HepG2 (cell line): ENCODE data around the gene BACH2. TPM values are rescaled to one million over a fixed set of nuclear protein-coding genes. Genes with fewer than 3 reads are reported as not detected.

Experiments used
- ATAC-seq: fragments of 200-7000 bp; cut with Tn5 transposase; 3 replicates; pipeline ENCODE4 v1.9.1; 2020; ENCODE audit warnings: mild to moderate bottlenecking, moderate library complexity
- BruUV-seq: library from RNA; stranded (reverse); fragments of 400-500 nt; replicated peaks from 2 replicates; lab custom pipeline; 2021; lab: Mats Ljungman, UMichigan
- CTCF ChIA-PET: fragments of 300-600 bp; formaldehyde crosslinking; extraction: SDS; loops from one replicate; lab custom pipeline; 2021; ENCODE audit warnings: low total read pairs, inconsistent platforms, low intra/inter-chr PET ratio; lab: Yijun Ruan, JAX
- POLR2A ChIA-PET: fragments of 350-600 bp; sonication (Branson Sonifier 250); formaldehyde crosslinking; loops from one replicate; lab custom pipeline; 2020; ENCODE audit warnings: antibody characterized with exemption, inconsistent platforms; lab: Yijun Ruan, JAX
- DNase-seq: peaks from one replicate; pipeline ENCODE4 v3.0.0-alpha.2; 2015; ENCODE audit warnings: low spot score
- FAIRE-seq: peaks from 3 replicates; lab custom pipeline; 2011; peaks lifted over from hg19 to GRCh38; lab: Jason Lieb, UNC
- H2AFZ ChIP-seq: one replicate; pipeline ENCODE4 v1.6.1; 2011; ENCODE audit warnings: low read length, inconsistent platforms
- H3K27ac ChIP-seq: fragments of 300-600 bp; 3 replicates; pipeline ENCODE4 v1.8.0; 2011; ENCODE audit warnings: mixed run types, mild to moderate bottlenecking, mixed read lengths, low read length, inconsistent platforms; ENCODE audit not compliant: insufficient read depth; ENCODE audit errors: extremely low read length
- H3K27me3 ChIP-seq, 2 experiments: fragments of 200-600 bp in 1 of 2; 2 replicates in 1 of 2; 3 replicates in 1 of 2; pipeline versions ENCODE4 v1.6.0 to v1.8.0; 2011; ENCODE audit warnings: low read length in 2 of 2, mild to moderate bottlenecking in 2 of 2, moderate library complexity in 2 of 2, inconsistent platforms in 1 of 2; ENCODE audit not compliant: insufficient read depth in 2 of 2, control insufficient read depth in 1 of 2
- H3K36me3 ChIP-seq, 2 experiments: fragments of 200-600 bp in 1 of 2; replicated peaks in 1 of 2; 2 replicates in 1 of 2; 3 replicates in 1 of 2; pipeline versions ENCODE4 v1.5.1 to v1.8.0; 2011; ENCODE audit warnings: low read length in 2 of 2, inconsistent platforms in 1 of 2; ENCODE audit not compliant: insufficient read depth in 2 of 2, control insufficient read depth in 1 of 2
- H3K4me1 ChIP-seq: 2 replicates; pipeline ENCODE4 v1.5.1; 2012; ENCODE audit warnings: low read length, inconsistent platforms; ENCODE audit not compliant: insufficient read depth
- H3K4me2 ChIP-seq: 2 replicates; pipeline ENCODE4 v1.6.0; 2011; ENCODE audit warnings: low read depth, low read length, inconsistent platforms
- H3K4me3 ChIP-seq, 3 experiments: fragments of 200-600 bp in 1 of 3; sonication (generic), shearing (Covaris generic) in 1 of 3; replicated peaks in 1 of 3; 2 replicates each; pipeline ENCODE4 v1.5.1; 2011 to 2016; ENCODE audit warnings: low read length in 3 of 3, inconsistent platforms in 2 of 3, low read depth in 2 of 3, mild to moderate bottlenecking in 2 of 3, control low read depth in 1 of 3, mixed read lengths in 1 of 3; ENCODE audit not compliant: insufficient read depth in 1 of 3
- H3K79me2 ChIP-seq: one replicate; pipeline ENCODE4 v1.6.1; 2011; ENCODE audit warnings: low read length, inconsistent platforms; ENCODE audit not compliant: insufficient read depth
- H3K9ac ChIP-seq: 2 replicates; pipeline ENCODE4 v1.6.0; 2011; ENCODE audit warnings: mild to moderate bottlenecking, low read depth, low read length, inconsistent platforms; ENCODE audit not compliant: insufficient read depth
- H3K9me3 ChIP-seq: 2 replicates; pipeline ENCODE4 v1.5.1; 2012; ENCODE audit warnings: mild to moderate bottlenecking, low read length
- H4K20me1 ChIP-seq: 2 replicates; pipeline ENCODE4 v1.6.0; 2011; ENCODE audit warnings: inconsistent platforms, mild to moderate bottlenecking, low read length, moderate library complexity; ENCODE audit not compliant: insufficient read depth
- EEA1 ChIP-seq: sonication (generic); formaldehyde crosslinking; IDR thresholded peaks from 2 replicates; pipeline ENCODE4 v1.5.1; 2020; ENCODE audit warnings: mild to moderate bottlenecking, missing genetic modification reagents, borderline replicate concordance
- ELF4 ChIP-seq: sonication (generic); formaldehyde crosslinking; IDR thresholded peaks from 2 replicates; pipeline ENCODE4 v1.5.0; 2020; ENCODE audit warnings: missing genetic modification reagents, mild to moderate bottlenecking, moderate library complexity, borderline replicate concordance
- MTF2 ChIP-seq: sonication (generic); formaldehyde crosslinking; IDR thresholded peaks from 2 replicates; pipeline ENCODE4 v1.5.0; 2020; ENCODE audit warnings: missing genetic modification reagents, borderline replicate concordance
- NCOA5 ChIP-seq: sonication (generic); formaldehyde crosslinking; IDR thresholded peaks from 2 replicates; pipeline ENCODE4 v1.4.0; 2020; ENCODE audit warnings: missing genetic modification reagents
- PAX8 ChIP-seq: sonication (generic); formaldehyde crosslinking; IDR thresholded peaks from 2 replicates; pipeline ENCODE4 v1.8.0; 2022; ENCODE audit warnings: mild to moderate bottlenecking, missing genetic modification reagents, borderline replicate concordance
- PITX1 ChIP-seq: sonication (generic); formaldehyde crosslinking; IDR thresholded peaks from 2 replicates; pipeline ENCODE4 v1.5.1; 2020; ENCODE audit warnings: mild to moderate bottlenecking, missing genetic modification reagents
- PPARG ChIP-seq: conservative IDR thresholded peaks from 2 replicates; pipeline ENCODE4 v1.6.1; 2016; ENCODE audit warnings: missing biosample characterization, missing genetic modification reagents
- SRSF1 ChIP-seq: fragments of 200-400 bp; formaldehyde crosslinking; optimal IDR thresholded peaks from 2 replicates; pipeline ENCODE3; 2017; ENCODE audit warnings: mild to moderate bottlenecking, low read depth, low read length, moderate library complexity
- ZFP36L1 ChIP-seq: sonication (generic); formaldehyde crosslinking; IDR thresholded peaks from 2 replicates; pipeline ENCODE4 v1.8.0; 2022; ENCODE audit warnings: mild to moderate bottlenecking, missing genetic modification reagents, moderate library complexity
- ZMYM2 ChIP-seq: sonication (generic); formaldehyde crosslinking; IDR thresholded peaks from 2 replicates; pipeline ENCODE4 v1.8.0; 2022; ENCODE audit warnings: mild to moderate bottlenecking, missing genetic modification reagents
- ZNF251 ChIP-seq: sonication (generic); formaldehyde crosslinking; IDR thresholded peaks from 2 replicates; pipeline ENCODE4 v1.9.0; 2021; ENCODE audit warnings: mild to moderate bottlenecking, missing genetic modification reagents
- ZNF713 ChIP-seq: sonication (generic); formaldehyde crosslinking; IDR thresholded peaks from 2 replicates; pipeline ENCODE4 v1.4.0; 2020; ENCODE audit warnings: mild to moderate bottlenecking, missing genetic modification reagents
- ZNF724P ChIP-seq: sonication (generic); formaldehyde crosslinking; IDR thresholded peaks from 2 replicates; pipeline ENCODE4 v1.8.0; 2022; ENCODE audit warnings: missing genetic modification reagents, borderline replicate concordance
- WGBS: methylation state at CpG from one replicate; pipeline ENCODE4 v1.1.6; 2017; ENCODE audit warnings: low lambda C conversion rate; 5-methylcytosine and 5-hydroxymethylcytosine counted together
- in situ Hi-C: cut with HindIII; loops from 2 replicates; pipeline ENCODE4 v1.10.0; 2017; ENCODE audit warnings: low pct_unique_long_range_greater_than_20kb; ENCODE audit not compliant: extremely low pct_ligation_motif_present
- intact Hi-C: fragments of 100-400 bp; cut with micrococcal nuclease; formaldehyde crosslinking; loops from one replicate; pipeline ENCODE4 v1.10.0; 2022; ENCODE audit not compliant: unreplicated experiment
- polyA plus RNA-seq, 8 experiments: library from polyadenylated mRNA; depleted of rRNA in 3 of 8; stranded (reverse) in 7 of 8; unstranded in 1 of 8; fragments of >200 nt; fragmentation: Illumina TruSeq in 4 of 8; extraction: Trizol in 4 of 8; gene quantifications; 2 replicates each; pipeline versions ENCODE4 v1.2.1 to v1.2.3, GENCODE V29; 2011 to 2016; ENCODE audit warnings: low read depth in 4 of 8, missing spikeins in 1 of 8, mixed read lengths in 1 of 8; ENCODE audit not compliant: insufficient read depth in 1 of 8
- total RNA-seq, 5 experiments: library from RNA; depleted of rRNA; stranded (reverse); fragments of >200 nt; fragmentation: Illumina TruSeq; extraction: Trizol; gene quantifications; 2 replicates each; pipeline ENCODE4 v1.2.3, GENCODE V29; 2016; ENCODE audit warnings: low read depth in 1 of 5
- TF ChIP-seq, protein P1 (sequence below): sonication (generic); formaldehyde crosslinking; IDR thresholded peaks from 2 replicates; pipeline ENCODE4 v1.5.1; 2020; ENCODE audit warnings: missing genetic modification reagents, mild to moderate bottlenecking, borderline replicate concordance

Gene BACH2
- total and polyA plus RNA-seq, 2 of the 13 experiments (the other 11 are each of a cell fraction or from before 2014, with no cell fraction given): 0.01 TPM; not detected in 1

GRCh38 chr6:90190131-90190530 is 106.5 kb downstream of the BACH2 start (continued):
- TF ChIP-seq, protein P1, sequence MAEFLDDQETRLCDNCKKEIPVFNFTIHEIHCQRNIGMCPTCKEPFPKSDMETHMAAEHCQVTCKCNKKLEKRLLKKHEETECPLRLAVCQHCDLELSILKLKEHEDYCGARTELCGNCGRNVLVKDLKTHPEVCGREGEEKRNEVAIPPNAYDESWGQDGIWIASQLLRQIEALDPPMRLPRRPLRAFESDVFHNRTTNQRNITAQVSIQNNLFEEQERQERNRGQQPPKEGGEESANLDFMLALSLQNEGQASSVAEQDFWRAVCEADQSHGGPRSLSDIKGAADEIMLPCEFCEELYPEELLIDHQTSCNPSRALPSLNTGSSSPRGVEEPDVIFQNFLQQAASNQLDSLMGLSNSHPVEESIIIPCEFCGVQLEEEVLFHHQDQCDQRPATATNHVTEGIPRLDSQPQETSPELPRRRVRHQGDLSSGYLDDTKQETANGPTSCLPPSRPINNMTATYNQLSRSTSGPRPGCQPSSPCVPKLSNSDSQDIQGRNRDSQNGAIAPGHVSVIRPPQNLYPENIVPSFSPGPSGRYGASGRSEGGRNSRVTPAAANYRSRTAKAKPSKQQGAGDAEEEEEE (CRISPR knock-in tag): no peak
- TF ChIP-seq ELF4 (CRISPR knock-in tag): no peak
- no peak for TF ChIP-seq PITX1 (CRISPR knock-in tag)
- TF ChIP-seq PPARG (CRISPR knock-in tag): no peak
- no peak for TF ChIP-seq EEA1 (CRISPR knock-in tag)

GRCh38 chr6:90187437-90188121 is 109.1 kb downstream of the BACH2 start:
- BruUV-seq: no TSS peak
- H3K27me3 ChIP-seq: no peaks in the 10 kb centered on the region; a peak in 1 of 5 replicates
- in situ Hi-C loops: loop anchor here (10.0 kb wide), 1 partner anchor 243 kb away; no protein-coding TSS in a partner anchor
- ATAC-seq: no peak
- intact Hi-C loops: no loop called here
- H3K9ac ChIP-seq: no peak overlapping the region
- no peak overlapping the region for H2AFZ ChIP-seq
- CTCF ChIA-PET: no interaction called here
- DNase-seq: no peak
- no peaks in the 10 kb centered on the region for H3K9me3 ChIP-seq
- no peak overlapping the region for H3K27ac ChIP-seq
- no peaks in the 10 kb centered on the region for H4K20me1 ChIP-seq
- TF ChIP-seq NCOA5: no peak
- no peak for TF ChIP-seq ZNF713 (CRISPR knock-in tag)
- no peak for TF ChIP-seq ZFP36L1 (CRISPR knock-in tag)
- no peak for TF ChIP-seq ZNF251 (CRISPR knock-in tag)
- no peak for TF ChIP-seq PAX8
- TF ChIP-seq SRSF1: no peak
- TF ChIP-seq MTF2: no peak
- no peak for TF ChIP-seq ZNF724P (CRISPR knock-in tag)
- no peak for TF ChIP-seq ZMYM2 (CRISPR knock-in tag)
- POLR2A ChIA-PET: no interaction called here
- H3K4me1 ChIP-seq: no peaks in the 10 kb centered on the region
- no peaks in the 10 kb centered on the region for H3K36me3 ChIP-seq
- WGBS: 47% methylated on average over 6 of the region's 8 CpGs
- no peak overlapping the region for H3K4me3 ChIP-seq
- no peaks in the 10 kb centered on the region for H3K79me2 ChIP-seq
- H3K4me2 ChIP-seq: no peak overlapping the region
- FAIRE-seq: no peak
